ENCODE measurements around the gene WDR75.

Gene WDR75

DNA sequence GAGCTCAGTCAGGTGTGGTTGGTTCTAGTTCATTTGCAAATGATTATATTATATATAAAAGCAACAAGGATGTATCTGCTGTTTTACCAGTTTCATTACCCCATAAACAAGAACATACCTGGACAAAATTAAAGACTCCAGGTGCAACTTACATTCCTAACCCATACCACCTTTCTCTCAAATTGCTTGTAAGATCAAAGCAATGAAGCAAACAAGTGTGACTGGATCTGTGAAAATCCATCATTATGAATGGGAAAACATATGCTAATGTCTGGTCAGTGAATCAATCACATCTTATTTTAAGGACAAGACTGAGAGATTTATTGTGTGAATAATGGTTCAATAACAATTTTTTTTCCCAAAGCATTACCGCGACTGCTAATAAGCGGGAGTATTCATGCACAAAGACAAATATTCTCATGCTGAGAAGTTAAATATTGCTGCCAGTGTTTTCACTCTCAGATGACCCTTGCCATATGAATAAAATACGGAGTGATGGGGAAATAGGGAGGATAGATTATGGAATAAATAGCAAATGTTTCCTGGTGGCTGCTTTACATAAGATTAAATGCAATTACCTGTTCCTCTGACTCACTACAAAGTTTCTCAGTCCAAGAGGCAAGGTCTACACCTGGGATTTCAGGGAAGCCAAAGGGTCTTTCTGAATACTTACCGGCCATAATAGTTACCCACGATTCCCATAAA lies 59.3 kb downstream of the WDR75 start:
- CTCF ChIA-PET = no interaction called here
- DNase-seq (ENCODE audit: extremely low spot score) = no peak
- no peak for TF ChIP-seq ARNT (IDR thresholded peaks at IDR 0.05)
- no peak for TF ChIP-seq ELF4 (IDR thresholded peaks at IDR 0.05)
- TF ChIP-seq FOXM1 (IDR thresholded peaks at IDR 0.05; ENCODE audit: borderline replicate concordance) = no peak
- TF ChIP-seq LEF1 (IDR thresholded peaks at IDR 0.05; ENCODE audit: borderline replicate concordance) = no peak
- no peak for TF ChIP-seq HDGF (IDR thresholded peaks at IDR 0.05; ENCODE audit: borderline replicate concordance)
- TF ChIP-seq FOXA1 (IDR thresholded peaks at IDR 0.05) = no peak
- TF ChIP-seq SUZ12 (IDR thresholded peaks at IDR 0.05) = no peak
- TF ChIP-seq BHLHE40 (IDR thresholded peaks at IDR 0.05; ENCODE audit: borderline replicate concordance) = no peak
- TF ChIP-seq L3MBTL2 (conservative IDR thresholded peaks at IDR 0.05) = no peak
- TF ChIP-seq, protein P1, sequence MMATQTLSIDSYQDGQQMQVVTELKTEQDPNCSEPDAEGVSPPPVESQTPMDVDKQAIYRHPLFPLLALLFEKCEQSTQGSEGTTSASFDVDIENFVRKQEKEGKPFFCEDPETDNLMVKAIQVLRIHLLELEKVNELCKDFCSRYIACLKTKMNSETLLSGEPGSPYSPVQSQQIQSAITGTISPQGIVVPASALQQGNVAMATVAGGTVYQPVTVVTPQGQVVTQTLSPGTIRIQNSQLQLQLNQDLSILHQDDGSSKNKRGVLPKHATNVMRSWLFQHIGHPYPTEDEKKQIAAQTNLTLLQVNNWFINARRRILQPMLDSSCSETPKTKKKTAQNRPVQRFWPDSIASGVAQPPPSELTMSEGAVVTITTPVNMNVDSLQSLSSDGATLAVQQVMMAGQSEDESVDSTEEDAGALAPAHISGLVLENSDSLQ (IDR thresholded peaks at IDR 0.05) = no peak
- no peak for TF ChIP-seq CTBP1 (IDR thresholded peaks at IDR 0.05; ENCODE audit: borderline replicate concordance)
- no peak for TF ChIP-seq SP1 (IDR thresholded peaks at IDR 0.05)
- TF ChIP-seq FOXK2 (IDR thresholded peaks at IDR 0.05) = no peak
- no peak for TF ChIP-seq NFRKB (IDR thresholded peaks at IDR 0.05)
- no peak for TF ChIP-seq TARDBP (IDR thresholded peaks at IDR 0.05)
- no peak for TF ChIP-seq ZNF384 (IDR thresholded peaks at IDR 0.05)
- POLR2A ChIA-PET = no interaction called here

DNA sequence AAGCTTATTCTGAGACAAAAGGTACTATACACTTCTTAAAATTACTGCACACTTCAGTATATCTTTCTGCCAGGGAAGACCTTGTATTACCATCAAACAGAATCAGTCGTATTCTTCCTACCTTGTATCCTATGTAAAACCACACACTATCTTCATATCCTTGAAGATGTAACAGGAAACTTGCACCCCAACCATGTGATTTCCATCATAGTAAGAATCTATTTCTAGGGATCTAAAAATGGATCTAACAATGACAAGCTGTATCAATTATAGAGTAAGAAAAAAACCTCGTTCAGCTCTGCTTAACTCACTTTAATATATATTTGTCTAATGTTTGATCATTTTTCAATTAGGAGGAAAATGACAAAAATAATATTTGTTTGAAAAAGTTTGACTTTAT lies 60.2 kb downstream of the WDR75 start:
- ChIA-PET CTCF (no interaction called here), POLR2A (no interaction called here)
- DNase-seq (ENCODE audit: extremely low spot score) = no peak
- TF ChIP-seq, protein P1 (IDR thresholded peaks at IDR 0.05) = no peak
- TF ChIP-seq NFRKB (IDR thresholded peaks at IDR 0.05) = no peak
- TF ChIP-seq L3MBTL2 (conservative IDR thresholded peaks at IDR 0.05) = no peak
- TF ChIP-seq FOXM1 (IDR thresholded peaks at IDR 0.05; ENCODE audit: borderline replicate concordance) = no peak
- TF ChIP-seq TARDBP (IDR thresholded peaks at IDR 0.05) = no peak
- no peak for TF ChIP-seq SP1 (IDR thresholded peaks at IDR 0.05)
- TF ChIP-seq FOXK2 (IDR thresholded peaks at IDR 0.05) = no peak
- no peak for TF ChIP-seq ARNT (IDR thresholded peaks at IDR 0.05)
- TF ChIP-seq HDGF (IDR thresholded peaks at IDR 0.05; ENCODE audit: borderline replicate concordance) = no peak
- TF ChIP-seq CTBP1 (IDR thresholded peaks at IDR 0.05; ENCODE audit: borderline replicate concordance) = no peak
- no peak for TF ChIP-seq LEF1 (IDR thresholded peaks at IDR 0.05; ENCODE audit: borderline replicate concordance)
- no peak for TF ChIP-seq ZNF384 (IDR thresholded peaks at IDR 0.05)
- no peak for TF ChIP-seq BHLHE40 (IDR thresholded peaks at IDR 0.05; ENCODE audit: borderline replicate concordance)
- TF ChIP-seq SUZ12 (IDR thresholded peaks at IDR 0.05) = no peak
- no peak for TF ChIP-seq ELF4 (IDR thresholded peaks at IDR 0.05)
- TF ChIP-seq FOXA1 (IDR thresholded peaks at IDR 0.05) = no peak

DNA sequence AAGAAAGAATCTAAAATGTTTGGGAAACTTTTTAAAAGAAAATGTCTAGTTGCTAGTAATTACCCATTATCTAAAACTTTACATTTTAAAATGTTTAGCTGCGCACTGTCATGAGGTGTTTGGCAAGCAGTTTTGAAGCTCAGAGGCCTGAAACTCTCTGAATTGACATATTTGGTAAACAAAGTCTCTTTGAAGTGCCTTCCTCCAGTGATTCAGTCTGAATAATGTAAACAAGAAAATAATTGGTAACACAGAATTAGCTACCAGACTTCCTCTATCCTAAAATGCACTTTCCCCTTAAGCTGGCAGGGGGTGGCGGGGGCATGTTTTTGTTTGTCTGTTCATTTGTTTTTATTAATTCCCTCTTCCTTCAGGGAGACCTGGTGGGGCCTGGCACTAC lies 61.4 kb downstream of the WDR75 start:
- no peak for DNase-seq (ENCODE audit: extremely low spot score)
- POLR2A ChIA-PET = no interaction called here
- TF ChIP-seq, protein P1 (IDR thresholded peaks at IDR 0.05) = no peak
- TF ChIP-seq SP1 (IDR thresholded peaks at IDR 0.05) (no peak), FOXM1 (IDR thresholded peaks at IDR 0.05; ENCODE audit: borderline replicate concordance) (no peak), NFRKB (IDR thresholded peaks at IDR 0.05) (no peak), HDGF (IDR thresholded peaks at IDR 0.05; ENCODE audit: borderline replicate concordance) (no peak), ARNT (IDR thresholded peaks at IDR 0.05) (no peak), ELF4 (IDR thresholded peaks at IDR 0.05) (no peak), SUZ12 (IDR thresholded peaks at IDR 0.05) (no peak), TARDBP (IDR thresholded peaks at IDR 0.05) (no peak), ZNF384 (IDR thresholded peaks at IDR 0.05) (no peak), LEF1 (IDR thresholded peaks at IDR 0.05; ENCODE audit: borderline replicate concordance) (no peak), FOXK2 (IDR thresholded peaks at IDR 0.05) (no peak)
- CTCF ChIA-PET = no interaction called here

DNA sequence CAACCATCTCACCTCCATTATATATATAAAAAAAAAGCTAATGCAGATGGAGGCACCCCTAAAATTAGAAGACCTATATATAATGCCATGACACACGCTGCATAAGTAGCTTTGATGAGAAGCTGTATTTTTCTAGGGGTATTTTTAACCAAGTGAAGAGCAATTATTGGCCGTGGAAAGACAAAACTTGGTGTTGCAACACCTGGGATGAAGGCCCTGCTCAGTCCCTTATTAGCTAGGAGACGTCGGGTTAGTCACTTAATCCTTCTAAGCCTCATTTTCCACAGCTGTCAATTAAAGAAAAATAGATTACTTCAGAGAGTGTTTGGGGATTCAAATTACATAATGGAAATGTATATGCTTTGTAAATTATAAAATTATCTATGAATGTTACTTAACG lies 63.0 kb downstream of the WDR75 start:
- ChIA-PET CTCF (no interaction called here), POLR2A (no interaction called here)
- DNase-seq (ENCODE audit: extremely low spot score) = no peak
- TF ChIP-seq FOXA1 (IDR thresholded peaks at IDR 0.05) (no peak), TARDBP (IDR thresholded peaks at IDR 0.05) (no peak), CTBP1 (IDR thresholded peaks at IDR 0.05; ENCODE audit: borderline replicate concordance) (no peak), ELF4 (IDR thresholded peaks at IDR 0.05) (no peak), HDGF (IDR thresholded peaks at IDR 0.05; ENCODE audit: borderline replicate concordance) (no peak)
- TF ChIP-seq, protein P1 (IDR thresholded peaks at IDR 0.05) = no peak

DNA sequence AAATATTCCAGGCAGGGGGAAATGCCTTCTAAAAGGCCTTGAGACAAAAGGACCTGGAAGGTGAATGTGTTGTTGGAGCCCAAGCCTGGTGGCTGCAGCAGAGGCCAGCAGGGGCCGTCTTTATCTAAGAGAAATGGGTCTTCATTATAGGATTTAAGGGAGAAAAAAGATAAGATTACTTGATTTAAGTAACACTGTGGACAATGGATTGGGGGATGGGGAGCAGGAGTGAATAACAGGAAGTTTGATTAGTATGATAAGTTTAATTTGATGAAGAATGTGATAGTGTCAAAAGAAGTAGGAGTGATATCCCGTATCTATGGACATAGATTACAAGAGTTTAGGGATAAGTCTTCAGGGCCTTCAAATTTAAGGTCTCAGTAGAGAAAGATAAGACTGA lies 64.2 kb downstream of the WDR75 start:
- CTCF ChIA-PET = no interaction called here
- POLR2A ChIA-PET = no interaction called here
- TF ChIP-seq FOXM1 (IDR thresholded peaks at IDR 0.05; ENCODE audit: borderline replicate concordance) (no peak), FOXA1 (IDR thresholded peaks at IDR 0.05) (no peak), FOXK2 (IDR thresholded peaks at IDR 0.05) (no peak), NFRKB (IDR thresholded peaks at IDR 0.05) (no peak), LEF1 (IDR thresholded peaks at IDR 0.05; ENCODE audit: borderline replicate concordance) (no peak), SP1 (IDR thresholded peaks at IDR 0.05) (no peak), SUZ12 (IDR thresholded peaks at IDR 0.05) (no peak), ELF4 (IDR thresholded peaks at IDR 0.05) (no peak), CTBP1 (IDR thresholded peaks at IDR 0.05; ENCODE audit: borderline replicate concordance) (no peak), BHLHE40 (IDR thresholded peaks at IDR 0.05; ENCODE audit: borderline replicate concordance) (no peak), L3MBTL2 (conservative IDR thresholded peaks at IDR 0.05) (no peak), HDGF (IDR thresholded peaks at IDR 0.05; ENCODE audit: borderline replicate concordance) (no peak), ZNF384 (IDR thresholded peaks at IDR 0.05) (no peak), TARDBP (IDR thresholded peaks at IDR 0.05) (no peak), ARNT (IDR thresholded peaks at IDR 0.05) (no peak)
- TF ChIP-seq, protein P1 (IDR thresholded peaks at IDR 0.05) = no peak
- DNase-seq (ENCODE audit: extremely low spot score) = no peak

Data from HEK293T (cell line).